ENCODE data around the gene ABITRAM. TPM values are rescaled to one million over a fixed set of nuclear protein-coding genes. Genes with fewer than 3 reads are reported as not detected.

ABITRAM gene
- polyA plus RNA-seq, 6 donors from 2014 or later = 9.6 to 16.7 (median 11.3) TPM

- H3K27ac Mint-ChIP-seq = no peak overlapping the region
- DNase-seq (no peak), ATAC-seq (ENCODE audit: low read depth in 2 of 2) (no peak)
- no peaks in the 10 kb centered on the region for H3K4me1 Mint-ChIP-seq
- H3K4me3 Mint-ChIP-seq = no peak overlapping the region
- no peaks in the 10 kb centered on the region for H3K36me3 Mint-ChIP-seq
- H3K9me3 Mint-ChIP-seq = no peaks in the 10 kb centered on the region
- H3K27me3 Mint-ChIP-seq = no peaks in the 10 kb centered on the region
These were observed 46.7 kb downstream of the ABITRAM start for GRCh38 chr9:108980893-108981292.

GRCh38 chr9:108983885-108984284 lies 49.7 kb downstream of the ABITRAM start:
- H3K4me3 Mint-ChIP-seq = no peak overlapping the region
- no peaks in the 10 kb centered on the region for H3K27me3 Mint-ChIP-seq
- H3K36me3 Mint-ChIP-seq = no peaks in the 10 kb centered on the region
- ATAC-seq (ENCODE audit: low read depth in 2 of 2) (no peak), DNase-seq (no peak)
- H3K9me3 Mint-ChIP-seq = peaks cover 0 to 4% (median 0%) of the 10 kb centered on the region in 7 donors
- no peaks in the 10 kb centered on the region for H3K4me1 Mint-ChIP-seq
- no peak overlapping the region for H3K27ac Mint-ChIP-seq

Other genes starting within 250 kb of the ABITRAM start
- not detected for gene ACTL7B, start 78.4 kb upstream of the ABITRAM start, polyA plus RNA-seq (ENCODE audit: low read depth in 6 of 6)
- gene ACTL7A, start 72.1 kb upstream of the ABITRAM start, polyA plus RNA-seq (ENCODE audit: low read depth in 6 of 6) = not detected
- 10 to 100 TPM in 5 of 6 donors, 1 to 10 TPM in 1; 9.8 to 14.8 (median 12.7) TPM for gene ELP1, start 276 bp upstream of the ABITRAM start, polyA plus RNA-seq (ENCODE audit: low read depth in 6 of 6)
- gene CTNNAL1, start 79.1 kb downstream of the ABITRAM start, polyA plus RNA-seq (ENCODE audit: low read depth in 6 of 6) = 1 to 10 TPM in 1 of 6 donors, under 1 TPM in 3, not detected in 2; 0.32 to 1.1 (median 0.80) TPM
- 10 to 100 TPM; 11.6 to 34.3 (median 15.9) TPM for gene TMEM245, start 185.5 kb downstream of the ABITRAM start, polyA plus RNA-seq (ENCODE audit: low read depth in 6 of 6)
- gene FRRS1L, start 232.8 kb downstream of the ABITRAM start, polyA plus RNA-seq (ENCODE audit: low read depth in 6 of 6) = not detected